Panc1 (cell line): ENCODE results near the gene CD44.

ENCODE experiments used
- CTCF ChIP-seq: fragments of 450-650 bp; IDR thresholded peaks from 2 replicates; pipeline ENCODE4 v1.5.1; 2017; ENCODE audit warnings: mild to moderate bottlenecking
- POLR2AphosphoS5 ChIP-seq: IDR thresholded peaks from 2 replicates; pipeline ENCODE4 v1.6.1; 2012; ENCODE audit warnings: mild to moderate bottlenecking, low read depth, low read length, moderate library complexity

DNA sequence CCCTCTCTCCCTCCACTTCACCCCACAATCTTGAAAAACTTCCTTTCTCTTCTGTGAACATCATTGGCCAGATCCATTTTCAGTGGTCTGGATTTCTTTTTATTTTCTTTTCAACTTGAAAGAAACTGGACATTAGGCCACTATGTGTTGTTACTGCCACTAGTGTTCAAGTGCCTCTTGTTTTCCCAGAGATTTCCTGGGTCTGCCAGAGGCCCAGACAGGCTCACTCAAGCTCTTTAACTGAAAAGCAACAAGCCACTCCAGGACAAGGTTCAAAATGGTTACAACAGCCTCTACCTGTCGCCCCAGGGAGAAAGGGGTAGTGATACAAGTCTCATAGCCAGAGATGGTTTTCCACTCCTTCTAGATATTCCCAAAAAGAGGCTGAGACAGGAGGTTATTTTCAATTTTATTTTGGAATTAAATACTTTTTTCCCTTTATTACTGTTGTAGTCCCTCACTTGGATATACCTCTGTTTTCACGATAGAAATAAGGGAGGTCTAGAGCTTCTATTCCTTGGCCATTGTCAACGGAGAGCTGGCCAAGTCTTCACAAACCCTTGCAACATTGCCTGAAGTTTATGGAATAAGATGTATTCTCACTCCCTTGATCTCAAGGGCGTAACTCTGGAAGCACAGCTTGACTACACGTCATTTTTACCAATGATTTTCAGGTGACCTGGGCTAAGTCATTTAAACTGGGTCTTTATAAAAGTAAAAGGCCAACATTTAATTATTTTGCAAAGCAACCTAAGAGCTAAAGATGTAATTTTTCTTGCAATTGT is 92.3 kb downstream of the CD44 start:
- TF ChIP-seq CTCF (no peak), POLR2AphosphoS5 (peak; percentile 37)
